Retinal pigment epithelial cell (primary cell): Measurements from ENCODE around the gene HUNK.
"Not testable (repeated sequence)": the region's sequence is repeated elsewhere in the genome, so short reads cannot be mapped to it uniquely, and the experiment has no call there.

Experiments used
- DNase-seq: peaks from one replicate; pipeline ENCODE4 v3.0.0-alpha.2; 2010; ENCODE audit warnings: low read depth
- H3K4me3 ChIP-seq: 2 replicates; pipeline ENCODE4 v1.5.1; 2011; ENCODE audit warnings: mild to moderate bottlenecking, low read length, control low read depth, moderate library complexity
- CTCF ChIP-seq: conservative IDR thresholded peaks from 2 replicates; pipeline ENCODE4 v1.5.1; 2011; ENCODE audit warnings: low read depth, low read length, control low read depth, inconsistent platforms

HUNK gene

GRCh38 chr21:31938330-31939301 lies 65.8 kb downstream of the HUNK start:
- DNase-seq: no peak

GRCh38 chr21:31941694-31942093 lies 68.9 kb downstream of the HUNK start:
- H3K4me3 ChIP-seq: no peak overlapping the region
- TF ChIP-seq CTCF: no peak
- DNase-seq: no peak

More at GRCh38 chr21:31938330-31939301, 65.8 kb downstream of the HUNK start:
- no peak overlapping the region for H3K4me3 ChIP-seq
- no peak for TF ChIP-seq CTCF

GRCh38 chr21:31943561-31943960 lies 70.7 kb downstream of the HUNK start:
- no peak for DNase-seq

GRCh38 chr21:31945141-31945540 lies 72.3 kb downstream of the HUNK start:
- DNase-seq: no peak
- TF ChIP-seq CTCF: no peak
- no peak overlapping the region for H3K4me3 ChIP-seq

More at GRCh38 chr21:31943561-31943960, 70.7 kb downstream of the HUNK start:
- H3K4me3 ChIP-seq: no peak overlapping the region
- TF ChIP-seq CTCF: no peak

- no peak overlapping the region for H3K4me3 ChIP-seq
Measured at GRCh38 chr21:31945546-31945945, 72.7 kb downstream of the HUNK start.

GRCh38 chr21:31946231-31946630 lies 73.4 kb downstream of the HUNK start:
- no peak for DNase-seq
- TF ChIP-seq CTCF: no peak
- no peak overlapping the region for H3K4me3 ChIP-seq

More at GRCh38 chr21:31945546-31945945, 72.7 kb downstream of the HUNK start:
- no peak for TF ChIP-seq CTCF
- DNase-seq: no peak

GRCh38 chr21:31946876-31947550 lies 74.2 kb downstream of the HUNK start:
- H3K4me3 ChIP-seq, DNase-seq: not testable (repeated sequence)
